Calu3 (cell line): ENCODE data around the gene CFAP20DC. TPM values are rescaled to one million over a fixed set of nuclear protein-coding genes. Genes with fewer than 3 reads are reported as not detected.

Source experiments
- BruUV-seq: library from RNA; stranded (reverse); fragments of 400-500 nt; replicated peaks from 2 replicates; lab custom pipeline; 2021; lab: Mats Ljungman, UMichigan
- CTCF ChIA-PET: fragments of 300-600 bp; sonication (Branson Sonifier 250); formaldehyde crosslinking; loops from one replicate; lab custom pipeline; 2022; ENCODE audit warnings: antibody characterized with exemption; lab: Charles Lee
- DNase-seq: peaks from one replicate; pipeline ENCODE4 v3.0.0; 2022
- H3K27ac Mint-ChIP-seq: one replicate; pipeline ENCODE4 v1.8.0; 2022; ENCODE audit warnings: mixed read lengths; ENCODE audit not compliant: unreplicated experiment
- H3K27me3 Mint-ChIP-seq: one replicate; pipeline ENCODE4 v1.8.0; 2022; ENCODE audit warnings: mixed read lengths; ENCODE audit not compliant: unreplicated experiment
- H3K36me3 Mint-ChIP-seq: one replicate; pipeline ENCODE4 v1.8.0; 2022; ENCODE audit warnings: mild to moderate bottlenecking, moderate library complexity, mixed read lengths; ENCODE audit not compliant: insufficient read depth, unreplicated experiment
- H3K4me1 Mint-ChIP-seq: one replicate; pipeline ENCODE4 v1.8.0; 2022; ENCODE audit warnings: mild to moderate bottlenecking, low read depth, mixed read lengths; ENCODE audit not compliant: unreplicated experiment
- H3K4me3 Mint-ChIP-seq: one replicate; pipeline ENCODE4 v1.8.0; 2022; ENCODE audit warnings: mild to moderate bottlenecking, low read depth, moderate library complexity, mixed read lengths; ENCODE audit not compliant: unreplicated experiment
- H3K9me3 Mint-ChIP-seq: one replicate; pipeline ENCODE4 v1.8.0; 2022; ENCODE audit warnings: low read depth, mixed read lengths; ENCODE audit not compliant: unreplicated experiment
- intact Hi-C: fragments of 100-400 bp; cut with micrococcal nuclease; formaldehyde crosslinking; loops from one replicate; pipeline ENCODE4 v1.10.0; 2022; ENCODE audit not compliant: unreplicated experiment
- total RNA-seq: library from RNA; stranded (reverse); gene quantifications from 2 replicates; pipeline ENCODE4 v1.2.3, GENCODE V29; 2022
- TF ChIP-seq, protein P1 (sequence below): fragments of 200-600 bp; IDR thresholded peaks from one replicate; pipeline ENCODE4 v1.8.0; 2022; ENCODE audit warnings: antibody characterized with exemption; ENCODE audit not compliant: unreplicated experiment

CFAP20DC gene
- total RNA-seq, 1 experiment from 2014 or later = 5.8 TPM

DNA sequence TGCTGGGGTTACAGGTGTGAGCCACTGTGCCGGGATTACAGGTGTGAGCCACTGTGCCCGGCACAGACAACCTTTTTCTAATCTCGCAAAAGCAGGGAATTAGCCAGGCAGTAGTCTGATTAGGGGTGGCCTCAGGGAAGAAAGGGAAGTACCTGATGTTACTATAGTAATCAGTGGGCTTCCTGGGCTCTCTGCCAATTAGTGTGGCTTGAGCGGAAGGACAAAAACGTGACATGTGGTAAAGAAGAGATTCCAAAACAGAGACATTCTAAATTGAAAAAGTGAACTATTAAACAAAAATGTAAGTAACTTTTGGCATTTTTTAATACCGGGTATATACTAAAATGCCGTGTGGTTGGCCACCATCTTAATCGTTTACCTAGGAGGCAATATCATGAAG lies 48.1 kb downstream of the CFAP20DC start:
- TF ChIP-seq, protein P1, sequence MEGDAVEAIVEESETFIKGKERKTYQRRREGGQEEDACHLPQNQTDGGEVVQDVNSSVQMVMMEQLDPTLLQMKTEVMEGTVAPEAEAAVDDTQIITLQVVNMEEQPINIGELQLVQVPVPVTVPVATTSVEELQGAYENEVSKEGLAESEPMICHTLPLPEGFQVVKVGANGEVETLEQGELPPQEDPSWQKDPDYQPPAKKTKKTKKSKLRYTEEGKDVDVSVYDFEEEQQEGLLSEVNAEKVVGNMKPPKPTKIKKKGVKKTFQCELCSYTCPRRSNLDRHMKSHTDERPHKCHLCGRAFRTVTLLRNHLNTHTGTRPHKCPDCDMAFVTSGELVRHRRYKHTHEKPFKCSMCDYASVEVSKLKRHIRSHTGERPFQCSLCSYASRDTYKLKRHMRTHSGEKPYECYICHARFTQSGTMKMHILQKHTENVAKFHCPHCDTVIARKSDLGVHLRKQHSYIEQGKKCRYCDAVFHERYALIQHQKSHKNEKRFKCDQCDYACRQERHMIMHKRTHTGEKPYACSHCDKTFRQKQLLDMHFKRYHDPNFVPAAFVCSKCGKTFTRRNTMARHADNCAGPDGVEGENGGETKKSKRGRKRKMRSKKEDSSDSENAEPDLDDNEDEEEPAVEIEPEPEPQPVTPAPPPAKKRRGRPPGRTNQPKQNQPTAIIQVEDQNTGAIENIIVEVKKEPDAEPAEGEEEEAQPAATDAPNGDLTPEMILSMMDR = no peak
- Mint-ChIP-seq H3K9me3 (no peaks in the 10 kb centered on the region), H3K27me3 (no peaks in the 10 kb centered on the region), H3K4me3 (no peak overlapping the region), H3K27ac (no peak overlapping the region), H3K36me3 (peaks cover 7% of the 10 kb centered on the region), H3K4me1 (peaks cover 37% of the 10 kb centered on the region)
- intact Hi-C loops = no loop called here
- DNase-seq = no peak
- CTCF ChIA-PET = no interaction called here
- BruUV-seq = no TSS peak

DNA sequence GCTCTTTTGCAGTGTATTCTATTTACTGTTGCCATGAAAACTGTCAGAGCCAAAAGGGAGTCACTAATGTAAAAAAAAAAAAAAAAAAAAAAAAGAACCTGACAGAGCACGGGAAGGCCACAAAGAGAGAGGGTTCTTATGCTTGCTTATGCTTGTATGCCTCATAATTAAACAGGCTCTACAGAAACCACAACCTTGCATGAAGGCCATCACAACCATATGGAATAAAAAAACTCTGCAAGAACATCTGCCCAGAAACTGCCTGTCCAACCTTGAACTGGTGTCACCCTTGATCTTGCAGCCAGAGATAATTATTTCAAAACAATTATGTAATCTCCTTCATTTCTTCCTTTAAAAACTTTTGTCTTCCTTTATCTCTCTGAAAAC lies 50.1 kb downstream of the CFAP20DC start:
- CTCF ChIA-PET = interaction anchor here (1.3 to 2.9 kb wide), 3 partner anchors 10 to 48 kb away, joined by 3 to 21 read pairs (median 3); no protein-coding TSS in a partner anchor
- no peak for DNase-seq
- intact Hi-C loops = loop anchor here (10.0 kb wide), 5 partner anchors 175 to 855 kb away; no protein-coding TSS in a partner anchor

DNA sequence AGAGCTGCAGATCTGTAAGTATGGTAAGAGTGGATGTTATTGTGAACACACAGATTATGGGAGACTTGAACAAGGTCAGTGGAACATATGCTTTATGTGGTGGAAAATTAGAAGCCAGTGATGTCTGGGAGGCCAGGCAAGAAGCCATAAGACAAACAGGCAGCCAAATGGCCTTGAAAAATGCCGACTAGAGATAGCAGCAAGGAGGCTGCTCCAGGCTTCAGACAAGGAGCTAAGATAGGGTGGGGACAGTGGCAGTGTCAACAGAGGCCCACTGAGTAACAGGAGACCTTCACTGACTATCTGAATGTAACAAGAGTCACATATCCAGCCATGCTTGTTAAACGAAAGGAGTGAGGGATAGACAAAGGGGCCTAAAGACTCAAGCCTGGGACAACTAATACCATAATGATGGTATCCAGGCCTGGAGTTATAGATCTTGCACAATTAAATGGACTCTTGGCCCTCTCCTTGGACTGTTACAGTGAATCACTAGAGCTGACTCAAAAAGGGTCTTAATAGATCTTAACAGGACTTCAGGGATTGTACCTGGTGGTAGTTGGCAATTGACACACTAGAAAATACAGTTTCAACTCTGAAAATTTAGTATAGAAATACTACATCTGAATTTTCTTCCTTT lies 50.6 kb downstream of the CFAP20DC start:
- H3K27ac Mint-ChIP-seq = peak overlapping the region; percentile 99
- intact Hi-C loops = loop anchor here (10.0 kb wide), 5 partner anchors 174 to 856 kb away; no protein-coding TSS in a partner anchor
- peaks cover 7% of the 10 kb centered on the region for H3K36me3 Mint-ChIP-seq
- CTCF ChIA-PET = interaction anchor here (0.5 to 2.9 kb wide), 6 partner anchors 11 to 431 kb away, joined by 3 to 21 read pairs (median 4); no protein-coding TSS in a partner anchor
- H3K4me1 Mint-ChIP-seq = peaks cover 42% of the 10 kb centered on the region
- no peaks in the 10 kb centered on the region for H3K27me3 Mint-ChIP-seq
- H3K9me3 Mint-ChIP-seq = no peaks in the 10 kb centered on the region
- H3K4me3 Mint-ChIP-seq = no peak overlapping the region
- TSS peak; percentile 98 for BruUV-seq
- TF ChIP-seq, protein P1 = no peak
- no peak for DNase-seq

More for the DNA sequence above, 50.1 kb downstream of the CFAP20DC start:
- no peaks in the 10 kb centered on the region for H3K27me3 Mint-ChIP-seq
- H3K9me3 Mint-ChIP-seq = no peaks in the 10 kb centered on the region
- H3K4me1 Mint-ChIP-seq = peaks cover 40% of the 10 kb centered on the region
- BruUV-seq = no TSS peak
- H3K27ac Mint-ChIP-seq = peak overlapping the region; percentile 99
- TF ChIP-seq, protein P1 = no peak
- H3K36me3 Mint-ChIP-seq = peaks cover 7% of the 10 kb centered on the region
- H3K4me3 Mint-ChIP-seq = no peak overlapping the region

DNA sequence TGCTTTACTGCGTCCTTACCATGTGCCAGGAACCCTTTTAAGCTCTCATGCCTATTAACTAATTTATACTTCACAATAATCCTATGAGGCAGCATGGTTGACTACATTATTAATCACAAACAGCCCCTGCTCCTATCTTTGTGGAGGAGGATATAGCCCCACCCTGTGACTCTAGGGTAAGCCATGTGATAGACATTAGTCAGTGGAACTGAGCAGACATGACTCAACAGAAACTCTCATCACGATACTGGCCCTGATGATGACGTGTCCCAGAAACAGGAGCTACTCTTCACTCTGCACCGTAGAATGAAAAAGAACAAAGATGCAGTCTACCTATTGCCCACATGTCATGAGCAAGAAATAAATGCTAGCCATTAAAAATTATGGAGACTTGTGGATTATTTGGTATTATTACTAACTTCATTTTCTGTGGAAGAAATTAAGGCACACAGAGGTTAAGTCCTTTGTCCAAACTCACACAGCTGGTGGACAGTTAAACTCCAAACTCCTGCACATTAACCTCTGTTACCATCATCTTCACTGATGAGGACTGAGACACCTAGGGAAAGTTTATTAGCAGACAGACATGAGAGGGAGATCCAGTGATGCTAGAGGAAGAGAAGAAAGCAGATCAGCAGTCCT lies 51.2 kb downstream of the CFAP20DC start:
- Mint-ChIP-seq H3K27me3 (no peaks in the 10 kb centered on the region), H3K4me1 (peaks cover 42% of the 10 kb centered on the region), H3K9me3 (no peaks in the 10 kb centered on the region), H3K36me3 (peaks cover 7% of the 10 kb centered on the region), H3K4me3 (no peak overlapping the region), H3K27ac (peak overlapping the region; percentile 99)
- TF ChIP-seq, protein P1 = no peak
- intact Hi-C loops = loop anchor here (10.0 kb wide), 5 partner anchors 174 to 856 kb away; no protein-coding TSS in a partner anchor
- CTCF ChIA-PET = interaction anchor here (0.5 to 2.9 kb wide), 6 partner anchors 12 to 430 kb away, joined by 3 to 21 read pairs (median 4); no protein-coding TSS in a partner anchor
- DNase-seq = peak; percentile 61
- BruUV-seq = no TSS peak
